ENCODE results near the gene GMDS. TPM values are rescaled to one million over a fixed set of nuclear protein-coding genes. Genes with fewer than 3 reads are reported as not detected.
A peak's percentile ranks its signal among the peaks of the same experiment; 100 is the strongest.

GMDS gene
- total RNA-seq, 2 experiments from 2014 or later = 13.9 to 16.4 TPM

GRCh38 chr6:2086326-2086965, 159.0 kb downstream of the GMDS start:
- Mint-ChIP-seq H3K36me3 (ENCODE audit: low read depth) (peaks cover 21% of the 10 kb centered on the region), H3K9me3 (peaks cover under 1% of the 10 kb centered on the region), H3K4me1 (ENCODE audit: low read depth) (peaks cover 18% of the 10 kb centered on the region), H3K27ac (no peak overlapping the region), H3K4me3 (no peak overlapping the region), H3K27me3 (no peaks in the 10 kb centered on the region)
- no peak for TF ChIP-seq CTCF (IDR thresholded peaks at IDR 0.05)
- no peaks in the 10 kb centered on the region for H3K4me1 ChIP-seq (ENCODE audit: insufficient read depth, low read length)
- H3K27me3 ChIP-seq (ENCODE audit: control insufficient read depth in 1 of 2, insufficient read depth in 2 of 2, low read length in 2 of 2) = no peaks in the 10 kb centered on the region
- intact Hi-C loops (cut with DNase I, micrococcal nuclease) = loop anchor here in 1 of 2 experiments (10.0 kb wide), 1 partner anchor 52 kb away; no protein-coding TSS in a partner anchor
- H3K4me3 ChIP-seq (ENCODE audit: low read length) = no peak overlapping the region
- POLR2A ChIA-PET = no interaction called here
- no peaks in the 10 kb centered on the region for H3K9me3 ChIP-seq (ENCODE audit: control insufficient read depth in 1 of 2, insufficient read depth in 1 of 2, low read length in 2 of 2)
- DNase-seq (no peak), ATAC-seq (ENCODE audit: poor library complexity) (no peak)
- CTCF ChIA-PET = no interaction called here
- H3K27ac ChIP-seq (ENCODE audit: low read depth in 1 of 2, low read length in 2 of 2) = no peak overlapping the region
- no peaks in the 10 kb centered on the region for H3K36me3 ChIP-seq (ENCODE audit: insufficient read depth, low read length)

GRCh38 chr6:2085657-2086056, 159.7 kb downstream of the GMDS start:
- DNase-seq (no peak), ATAC-seq (ENCODE audit: poor library complexity) (no peak)
- H3K9me3 ChIP-seq (ENCODE audit: control insufficient read depth in 1 of 2, insufficient read depth in 1 of 2, low read length in 2 of 2) = no peaks in the 10 kb centered on the region
- Mint-ChIP-seq H3K27me3 (no peaks in the 10 kb centered on the region), H3K9me3 (peaks cover 1% of the 10 kb centered on the region), H3K4me1 (ENCODE audit: low read depth) (peaks cover 24% of the 10 kb centered on the region), H3K4me3 (no peak overlapping the region), H3K27ac (no peak overlapping the region), H3K36me3 (ENCODE audit: low read depth) (peaks cover 28% of the 10 kb centered on the region)
- CTCF ChIA-PET = no interaction called here
- no peak for TF ChIP-seq CTCF (IDR thresholded peaks at IDR 0.05)
- intact Hi-C loops (cut with DNase I, micrococcal nuclease) = loop anchor here in 1 of 2 experiments (10.0 kb wide), 1 partner anchor 51 kb away; no protein-coding TSS in a partner anchor
- no peak overlapping the region for H3K4me3 ChIP-seq (ENCODE audit: low read length)
- H3K27me3 ChIP-seq (ENCODE audit: control insufficient read depth in 1 of 2, insufficient read depth in 2 of 2, low read length in 2 of 2) = no peaks in the 10 kb centered on the region
- H3K4me1 ChIP-seq (ENCODE audit: insufficient read depth, low read length) = no peaks in the 10 kb centered on the region
- POLR2A ChIA-PET = no interaction called here
- no peaks in the 10 kb centered on the region for H3K36me3 ChIP-seq (ENCODE audit: insufficient read depth, low read length)
- no peak overlapping the region for H3K27ac ChIP-seq (ENCODE audit: low read depth in 1 of 2, low read length in 2 of 2)

GRCh38 chr6:2081155-2082138, 164.0 kb downstream of the GMDS start:
- H3K4me3 ChIP-seq (ENCODE audit: low read length) = no peak overlapping the region
- no peak overlapping the region for H3K4me3 Mint-ChIP-seq
- no peak overlapping the region for H3K27ac Mint-ChIP-seq
- H3K27ac ChIP-seq (ENCODE audit: low read depth in 1 of 2, low read length in 2 of 2) = no peak overlapping the region
- H3K27me3 Mint-ChIP-seq = no peaks in the 10 kb centered on the region
- ATAC-seq (ENCODE audit: poor library complexity) = no peak
- peaks cover 45% of the 10 kb centered on the region for H3K36me3 Mint-ChIP-seq (ENCODE audit: low read depth)
- CTCF ChIA-PET = no interaction called here
- H3K9me3 ChIP-seq (ENCODE audit: control insufficient read depth in 1 of 2, insufficient read depth in 1 of 2, low read length in 2 of 2) = peaks cover 3 to 6% of the 10 kb centered on the region in 2 experiments
- DNase-seq = peak in 1 of 14 experiments; percentile 12
- H3K27me3 ChIP-seq (ENCODE audit: control insufficient read depth in 1 of 2, insufficient read depth in 2 of 2, low read length in 2 of 2) = no peaks in the 10 kb centered on the region
- peaks cover 12% of the 10 kb centered on the region for H3K9me3 Mint-ChIP-seq
- TF ChIP-seq CTCF (IDR thresholded peaks at IDR 0.05) = no peak
- H3K4me1 Mint-ChIP-seq (ENCODE audit: low read depth) = peaks cover 24% of the 10 kb centered on the region
- POLR2A ChIA-PET = no interaction called here
- intact Hi-C loops (cut with DNase I, micrococcal nuclease) = loop anchor here in 1 of 2 experiments (10.0 kb wide), 1 partner anchor 47 kb away; no protein-coding TSS in a partner anchor
- no peaks in the 10 kb centered on the region for H3K36me3 ChIP-seq (ENCODE audit: insufficient read depth, low read length)
- H3K4me1 ChIP-seq (ENCODE audit: insufficient read depth, low read length) = no peaks in the 10 kb centered on the region

All from CD4-positive, alpha-beta T cell (primary cell).